HepG2 (cell line): ENCODE results near the gene BMPER. TPM values are rescaled to one million over a fixed set of nuclear protein-coding genes. Genes with fewer than 3 reads are reported as not detected.
A peak's percentile ranks its signal among the peaks of the same experiment; 100 is the strongest.

Experiments
- GATAD2A ChIP-seq: IDR thresholded peaks from 2 replicates; pipeline ENCODE4 v1.6.1; 2016
- NFE2L1 ChIP-seq: sonication (generic); formaldehyde crosslinking; IDR thresholded peaks from 2 replicates; pipeline ENCODE4 v1.4.0; 2020; ENCODE audit warnings: missing genetic modification reagents, mild to moderate bottlenecking, borderline replicate concordance
- NFKBIZ ChIP-seq: IDR thresholded peaks from 2 replicates; pipeline ENCODE4 v1.6.1; 2018; ENCODE audit warnings: missing genetic modification reagents, missing compliant biosample characterization
- NR2C2 ChIP-seq: sonication (generic); formaldehyde crosslinking; IDR thresholded peaks from 2 replicates; pipeline ENCODE4 v1.4.0; 2020; ENCODE audit warnings: missing genetic modification reagents, mild to moderate bottlenecking, moderate library complexity, borderline replicate concordance
- ZNF337 ChIP-seq: sonication (generic); formaldehyde crosslinking; IDR thresholded peaks from 2 replicates; pipeline ENCODE4 v1.5.1; 2020; ENCODE audit warnings: missing genetic modification reagents, low read depth, mild to moderate bottlenecking, borderline replicate concordance
- ZNF556 ChIP-seq: sonication (generic); formaldehyde crosslinking; IDR thresholded peaks from 2 replicates; pipeline ENCODE4 v1.4.0; 2020; ENCODE audit warnings: mild to moderate bottlenecking, missing genetic modification reagents, borderline replicate concordance
- ZNF7 ChIP-seq: IDR thresholded peaks from 2 replicates; pipeline ENCODE4 v1.6.1; 2016; ENCODE audit warnings: missing biosample characterization, missing genetic modification reagents
- polyA plus RNA-seq, 8 experiments: library from polyadenylated mRNA; depleted of rRNA in 3 of 8; stranded (reverse) in 7 of 8; unstranded in 1 of 8; fragments of >200 nt; fragmentation: Illumina TruSeq in 4 of 8; extraction: Trizol in 4 of 8; gene quantifications; 2 replicates each; pipeline versions ENCODE4 v1.2.1 to v1.2.3, GENCODE V29; 2011 to 2016; ENCODE audit warnings: low read depth in 4 of 8, missing spikeins in 1 of 8, mixed read lengths in 1 of 8; ENCODE audit not compliant: insufficient read depth in 1 of 8
- total RNA-seq, 5 experiments: library from RNA; depleted of rRNA; stranded (reverse); fragments of >200 nt; fragmentation: Illumina TruSeq; extraction: Trizol; gene quantifications; 2 replicates each; pipeline ENCODE4 v1.2.3, GENCODE V29; 2016; ENCODE audit warnings: low read depth in 1 of 5
- TF ChIP-seq, protein P1 (sequence below): sonication (generic); formaldehyde crosslinking; IDR thresholded peaks from 2 replicates; pipeline ENCODE4 v1.4.0; 2020; ENCODE audit warnings: missing genetic modification reagents, mild to moderate bottlenecking, borderline replicate concordance
- TF ChIP-seq, protein P2 (sequence below): IDR thresholded peaks from 2 replicates; pipeline ENCODE4 v1.6.1; 2016
- TF ChIP-seq, protein P3 (sequence below): sonication (generic); formaldehyde crosslinking; IDR thresholded peaks from 2 replicates; pipeline ENCODE4 v1.8.0; 2022; ENCODE audit warnings: mild to moderate bottlenecking, missing genetic modification reagents, moderate library complexity
- TF ChIP-seq, protein P4 (sequence below), 2 experiments: IDR thresholded peaks; 2 replicates each; pipeline ENCODE4 v1.6.1; 2011 to 2012; ENCODE audit warnings: low read length in 2 of 2, borderline replicate concordance in 1 of 2, low read depth in 1 of 2, mild to moderate bottlenecking in 1 of 2, moderate library complexity in 1 of 2

The BMPER gene
- total and polyA plus RNA-seq, 2 of the 13 experiments (the other 11 are each of a cell fraction or from before 2014, with no cell fraction given): not detected

DNA sequence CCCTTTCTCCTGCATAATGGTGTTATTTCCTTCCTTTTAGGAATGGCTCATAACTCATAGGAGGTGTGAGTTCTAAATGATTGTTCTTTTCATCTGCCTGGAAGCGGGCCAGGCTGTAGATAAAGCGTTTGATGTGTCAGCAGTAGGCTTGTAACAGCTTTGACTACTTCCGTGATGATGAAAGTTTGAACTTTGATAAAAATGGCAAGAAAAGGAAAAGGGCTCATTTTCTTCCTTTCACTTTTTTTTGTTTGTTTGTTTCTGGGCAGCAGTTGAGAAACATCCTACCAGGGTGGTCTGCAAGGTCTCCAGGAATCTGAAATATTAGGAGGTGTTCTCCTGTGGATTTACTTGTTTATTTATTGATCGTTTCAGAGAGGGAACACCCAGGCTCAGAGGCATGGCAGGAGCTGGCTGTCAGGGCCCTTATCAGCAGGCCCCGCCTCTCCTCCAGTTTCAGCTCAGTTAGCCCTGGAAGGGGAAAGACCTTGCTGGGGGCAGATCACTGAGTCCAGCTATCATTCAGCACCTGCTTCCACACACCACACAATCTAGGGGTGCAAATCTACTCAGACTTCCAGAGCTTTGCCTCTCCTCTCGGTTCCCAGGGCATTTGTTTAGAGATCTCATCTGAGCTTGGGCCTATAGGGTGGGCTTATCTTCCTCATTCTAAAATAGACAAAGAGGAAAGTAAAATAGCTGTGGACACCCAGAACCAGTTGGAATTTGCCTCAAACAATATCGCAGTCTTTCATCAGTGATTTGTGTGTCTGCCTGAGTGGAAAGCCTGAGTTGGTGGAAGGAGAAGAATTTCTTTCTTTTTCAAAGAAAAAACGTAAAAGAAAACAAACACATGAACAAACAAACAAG lies 130.9 kb downstream of the BMPER start (continued):
- TF ChIP-seq, protein P1, sequence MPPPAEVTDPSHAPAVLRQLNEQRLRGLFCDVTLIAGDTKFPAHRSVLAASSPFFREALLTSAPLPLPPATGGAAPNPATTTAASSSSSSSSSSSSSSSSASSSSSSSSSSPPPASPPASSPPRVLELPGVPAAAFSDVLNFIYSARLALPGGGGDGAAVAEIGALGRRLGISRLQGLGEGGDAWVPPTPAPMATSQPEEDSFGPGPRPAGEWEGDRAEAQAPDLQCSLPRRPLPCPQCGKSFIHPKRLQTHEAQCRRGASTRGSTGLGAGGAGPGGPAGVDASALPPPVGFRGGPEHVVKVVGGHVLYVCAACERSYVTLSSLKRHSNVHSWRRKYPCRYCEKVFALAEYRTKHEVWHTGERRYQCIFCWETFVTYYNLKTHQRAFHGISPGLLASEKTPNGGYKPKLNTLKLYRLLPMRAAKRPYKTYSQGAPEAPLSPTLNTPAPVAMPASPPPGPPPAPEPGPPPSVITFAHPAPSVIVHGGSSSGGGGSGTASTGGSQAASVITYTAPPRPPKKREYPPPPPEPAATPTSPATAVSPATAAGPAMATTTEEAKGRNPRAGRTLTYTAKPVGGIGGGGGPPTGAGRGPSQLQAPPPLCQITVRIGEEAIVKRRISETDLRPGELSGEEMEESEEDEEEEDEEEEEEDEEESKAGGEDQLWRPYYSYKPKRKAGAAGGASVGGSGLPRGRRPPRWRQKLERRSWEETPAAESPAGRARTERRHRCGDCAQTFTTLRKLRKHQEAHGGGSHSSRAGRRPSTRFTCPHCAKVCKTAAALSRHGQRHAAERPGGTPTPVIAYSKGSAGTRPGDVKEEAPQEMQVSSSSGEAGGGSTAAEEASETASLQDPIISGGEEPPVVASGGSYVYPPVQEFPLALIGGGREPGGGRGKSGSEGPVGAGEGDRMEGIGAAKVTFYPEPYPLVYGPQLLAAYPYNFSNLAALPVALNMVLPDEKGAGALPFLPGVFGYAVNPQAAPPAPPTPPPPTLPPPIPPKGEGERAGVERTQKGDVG (CRISPR knock-in tag): no peak
- TF ChIP-seq ZNF337 (CRISPR knock-in tag): no peak
- 0 out of 2 replicates have a peak, but pooled peaks have one; percentile 34 for TF ChIP-seq NFKBIZ (CRISPR knock-in tag)
- TF ChIP-seq GATAD2A (CRISPR knock-in tag): peak; percentile 87; the same call in 1 of the 2 replicates
- TF ChIP-seq, protein P2, sequence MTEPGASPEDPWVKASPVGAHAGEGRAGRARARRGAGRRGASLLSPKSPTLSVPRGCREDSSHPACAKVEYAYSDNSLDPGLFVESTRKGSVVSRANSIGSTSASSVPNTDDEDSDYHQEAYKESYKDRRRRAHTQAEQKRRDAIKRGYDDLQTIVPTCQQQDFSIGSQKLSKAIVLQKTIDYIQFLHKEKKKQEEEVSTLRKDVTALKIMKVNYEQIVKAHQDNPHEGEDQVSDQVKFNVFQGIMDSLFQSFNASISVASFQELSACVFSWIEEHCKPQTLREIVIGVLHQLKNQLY (CRISPR knock-in tag): 0 out of 2 replicates have a peak, but pooled peaks have one; percentile 20
- TF ChIP-seq, protein P3, sequence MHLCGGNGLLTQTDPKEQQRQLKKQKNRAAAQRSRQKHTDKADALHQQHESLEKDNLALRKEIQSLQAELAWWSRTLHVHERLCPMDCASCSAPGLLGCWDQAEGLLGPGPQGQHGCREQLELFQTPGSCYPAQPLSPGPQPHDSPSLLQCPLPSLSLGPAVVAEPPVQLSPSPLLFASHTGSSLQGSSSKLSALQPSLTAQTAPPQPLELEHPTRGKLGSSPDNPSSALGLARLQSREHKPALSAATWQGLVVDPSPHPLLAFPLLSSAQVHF: no peak
- no peak for TF ChIP-seq NR2C2 (CRISPR knock-in tag)
- peak; percentile 39; the same call in 1 of the 2 replicates for TF ChIP-seq ZNF556 (CRISPR knock-in tag)
- no peak for TF ChIP-seq NFE2L1 (CRISPR knock-in tag)
- TF ChIP-seq, protein P4, sequence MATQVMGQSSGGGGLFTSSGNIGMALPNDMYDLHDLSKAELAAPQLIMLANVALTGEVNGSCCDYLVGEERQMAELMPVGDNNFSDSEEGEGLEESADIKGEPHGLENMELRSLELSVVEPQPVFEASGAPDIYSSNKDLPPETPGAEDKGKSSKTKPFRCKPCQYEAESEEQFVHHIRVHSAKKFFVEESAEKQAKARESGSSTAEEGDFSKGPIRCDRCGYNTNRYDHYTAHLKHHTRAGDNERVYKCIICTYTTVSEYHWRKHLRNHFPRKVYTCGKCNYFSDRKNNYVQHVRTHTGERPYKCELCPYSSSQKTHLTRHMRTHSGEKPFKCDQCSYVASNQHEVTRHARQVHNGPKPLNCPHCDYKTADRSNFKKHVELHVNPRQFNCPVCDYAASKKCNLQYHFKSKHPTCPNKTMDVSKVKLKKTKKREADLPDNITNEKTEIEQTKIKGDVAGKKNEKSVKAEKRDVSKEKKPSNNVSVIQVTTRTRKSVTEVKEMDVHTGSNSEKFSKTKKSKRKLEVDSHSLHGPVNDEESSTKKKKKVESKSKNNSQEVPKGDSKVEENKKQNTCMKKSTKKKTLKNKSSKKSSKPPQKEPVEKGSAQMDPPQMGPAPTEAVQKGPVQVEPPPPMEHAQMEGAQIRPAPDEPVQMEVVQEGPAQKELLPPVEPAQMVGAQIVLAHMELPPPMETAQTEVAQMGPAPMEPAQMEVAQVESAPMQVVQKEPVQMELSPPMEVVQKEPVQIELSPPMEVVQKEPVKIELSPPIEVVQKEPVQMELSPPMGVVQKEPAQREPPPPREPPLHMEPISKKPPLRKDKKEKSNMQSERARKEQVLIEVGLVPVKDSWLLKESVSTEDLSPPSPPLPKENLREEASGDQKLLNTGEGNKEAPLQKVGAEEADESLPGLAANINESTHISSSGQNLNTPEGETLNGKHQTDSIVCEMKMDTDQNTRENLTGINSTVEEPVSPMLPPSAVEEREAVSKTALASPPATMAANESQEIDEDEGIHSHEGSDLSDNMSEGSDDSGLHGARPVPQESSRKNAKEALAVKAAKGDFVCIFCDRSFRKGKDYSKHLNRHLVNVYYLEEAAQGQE (IDR thresholded peaks at IDR 0.05; ENCODE audit: borderline replicate concordance in 1 of 2, low read depth in 1 of 2, low read length in 2 of 2): 0 out of 4 replicates have a peak, but pooled peaks of 1 of the 2 experiments have one; percentile 6
- TF ChIP-seq ZNF7 (CRISPR knock-in tag): no peak
